HEK293T (cell line): ENCODE results near the gene SH2D1B.

ENCODE experiments used
- CTCF ChIA-PET: fragments of 350-600 bp; formaldehyde crosslinking; extraction: SDS; loops from one replicate; lab custom pipeline; 2021; ENCODE audit warnings: antibody characterized with exemption, inconsistent platforms; lab: Yijun Ruan, JAX
- POLR2A ChIA-PET: fragments of 350-600 bp; formaldehyde crosslinking; extraction: SDS; loops from one replicate; lab custom pipeline; 2020; ENCODE audit warnings: antibody characterized with exemption, inconsistent platforms; lab: Yijun Ruan, JAX
- DNase-seq: peaks from one replicate; pipeline ENCODE4 v3.0.0; 2012; ENCODE audit warnings: mixed read lengths; ENCODE audit errors: extremely low spot score
- ARNT ChIP-seq: fragments of 450-650 bp; IDR thresholded peaks from 2 replicates; pipeline ENCODE4 v1.6.1; 2017; ENCODE audit warnings: mild to moderate bottlenecking
- BHLHE40 ChIP-seq: fragments of 450-650 bp; IDR thresholded peaks from 2 replicates; pipeline ENCODE4 v1.6.1; 2016; ENCODE audit warnings: mild to moderate bottlenecking, moderate library complexity, borderline replicate concordance
- CTBP1 ChIP-seq: fragments of 450-650 bp; IDR thresholded peaks from 2 replicates; pipeline ENCODE4 v1.6.1; 2016; ENCODE audit warnings: borderline replicate concordance
- ELF4 ChIP-seq: fragments of 450-650 bp; IDR thresholded peaks from 2 replicates; pipeline ENCODE4 v1.6.1; 2017; ENCODE audit warnings: antibody characterized with exemption
- FOXA1 ChIP-seq: fragments of 450-650 bp; IDR thresholded peaks from 2 replicates; pipeline ENCODE4 v1.6.1; 2016; ENCODE audit warnings: mild to moderate bottlenecking
- FOXK2 ChIP-seq: fragments of 450-650 bp; IDR thresholded peaks from 2 replicates; pipeline ENCODE4 v1.6.1; 2016; ENCODE audit warnings: mild to moderate bottlenecking
- FOXM1 ChIP-seq: fragments of 450-650 bp; IDR thresholded peaks from 2 replicates; pipeline ENCODE4 v1.6.1; 2017; ENCODE audit warnings: mild to moderate bottlenecking, borderline replicate concordance
- HDGF ChIP-seq: fragments of 450-650 bp; IDR thresholded peaks from 2 replicates; pipeline ENCODE4 v1.6.1; 2017; ENCODE audit warnings: antibody characterized with exemption, borderline replicate concordance
- L3MBTL2 ChIP-seq: fragments of 450-650 bp; conservative IDR thresholded peaks from 2 replicates; pipeline ENCODE4 v1.6.1; 2016; ENCODE audit warnings: mild to moderate bottlenecking
- LEF1 ChIP-seq: fragments of 450-650 bp; IDR thresholded peaks from 2 replicates; pipeline ENCODE4 v1.6.1; 2017; ENCODE audit warnings: mild to moderate bottlenecking, borderline replicate concordance
- NFRKB ChIP-seq: fragments of 450-650 bp; IDR thresholded peaks from 2 replicates; pipeline ENCODE4 v1.6.1; 2016; ENCODE audit warnings: mild to moderate bottlenecking, moderate library complexity
- SP1 ChIP-seq: fragments of 450-650 bp; IDR thresholded peaks from 2 replicates; pipeline ENCODE4 v1.6.1; 2017
- SUZ12 ChIP-seq: fragments of 450-650 bp; IDR thresholded peaks from 2 replicates; pipeline ENCODE4 v1.6.1; 2016; ENCODE audit warnings: mild to moderate bottlenecking
- TARDBP ChIP-seq: fragments of 450-650 bp; IDR thresholded peaks from 2 replicates; pipeline ENCODE4 v1.6.1; 2016
- ZNF384 ChIP-seq: fragments of 450-650 bp; IDR thresholded peaks from 2 replicates; pipeline ENCODE4 v1.6.1; 2016
- TF ChIP-seq, protein P1 (sequence below): fragments of 450-650 bp; IDR thresholded peaks from 2 replicates; pipeline ENCODE4 v1.6.1; 2016

SH2D1B gene

DNA sequence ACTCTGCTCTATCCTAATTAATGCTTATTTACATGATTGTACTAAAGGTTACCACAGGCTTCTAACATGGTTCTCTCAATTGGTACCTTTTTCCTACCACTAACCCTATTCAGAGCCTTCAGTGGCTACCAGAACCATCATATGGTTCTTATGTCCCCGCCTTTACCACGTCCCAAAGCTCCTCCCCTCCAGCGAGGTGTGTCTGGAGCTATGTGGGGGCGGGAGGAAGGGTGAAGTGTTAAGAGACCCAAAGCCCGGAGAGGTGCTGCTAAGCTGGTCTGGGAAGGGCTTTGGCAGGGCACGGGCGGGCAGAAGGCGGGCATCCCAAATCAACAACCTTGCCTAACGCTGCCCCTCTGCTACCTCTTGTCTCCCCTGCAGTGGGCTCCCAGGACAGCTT, 45.3 kb downstream of the SH2D1B start:
- ChIA-PET POLR2A (no interaction called here), CTCF (interaction anchor here (1.0 to 2.3 kb wide), 2 partner anchors 9 to 25 kb away, joined by 4 to 8 read pairs; no protein-coding TSS in a partner anchor)
- TF ChIP-seq, protein P1, sequence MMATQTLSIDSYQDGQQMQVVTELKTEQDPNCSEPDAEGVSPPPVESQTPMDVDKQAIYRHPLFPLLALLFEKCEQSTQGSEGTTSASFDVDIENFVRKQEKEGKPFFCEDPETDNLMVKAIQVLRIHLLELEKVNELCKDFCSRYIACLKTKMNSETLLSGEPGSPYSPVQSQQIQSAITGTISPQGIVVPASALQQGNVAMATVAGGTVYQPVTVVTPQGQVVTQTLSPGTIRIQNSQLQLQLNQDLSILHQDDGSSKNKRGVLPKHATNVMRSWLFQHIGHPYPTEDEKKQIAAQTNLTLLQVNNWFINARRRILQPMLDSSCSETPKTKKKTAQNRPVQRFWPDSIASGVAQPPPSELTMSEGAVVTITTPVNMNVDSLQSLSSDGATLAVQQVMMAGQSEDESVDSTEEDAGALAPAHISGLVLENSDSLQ = no peak
- TF ChIP-seq NFRKB = no peak
- no peak for DNase-seq

- ChIA-PET POLR2A (no interaction called here), CTCF (interaction anchor here (1.0 to 2.3 kb wide), 2 partner anchors 9 to 26 kb away, joined by 4 to 8 read pairs; no protein-coding TSS in a partner anchor)
- no peak for DNase-seq
- TF ChIP-seq FOXK2 (no peak), TARDBP (no peak)
Measured at GRCh38 chr1:162366149-162366548, 45.8 kb downstream of the SH2D1B start.

DNA sequence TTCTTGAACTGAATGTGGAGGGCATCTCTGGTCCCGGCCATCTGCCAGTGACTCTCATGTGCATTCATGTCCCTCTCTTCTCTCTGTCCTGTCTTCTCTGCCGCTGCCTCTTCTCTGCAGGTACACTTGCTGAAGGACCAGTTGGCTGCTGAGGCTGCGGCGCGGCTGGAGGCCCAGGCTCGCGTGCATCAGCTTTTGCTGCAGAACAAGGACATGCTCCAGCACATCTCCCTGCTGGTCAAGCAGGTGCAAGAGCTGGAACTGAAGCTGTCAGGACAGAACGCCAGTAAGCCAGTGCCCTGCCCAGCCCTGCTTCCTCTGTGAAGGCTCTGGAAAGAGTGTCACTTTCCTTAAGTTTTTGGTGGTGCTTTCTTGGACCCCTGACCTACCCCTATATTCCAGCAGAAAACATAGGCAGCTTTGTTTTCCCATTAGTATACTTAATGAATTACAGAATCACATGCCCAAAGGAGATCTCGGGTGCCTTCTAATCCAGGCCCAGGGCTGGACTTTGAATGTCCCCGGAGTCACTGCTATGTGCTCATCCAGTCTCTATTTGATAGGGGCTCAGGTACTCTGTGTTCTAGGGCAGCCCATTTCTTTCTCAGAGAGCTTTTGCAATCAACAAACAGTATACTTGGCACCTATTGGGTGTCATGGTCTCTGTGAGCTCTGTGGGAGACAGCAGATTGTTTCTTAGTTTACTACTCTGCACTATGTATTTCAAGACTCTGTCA, 46.5 kb downstream of the SH2D1B start:
- ChIA-PET POLR2A (no interaction called here), CTCF (interaction anchor here (1.0 to 2.3 kb wide), 2 partner anchors 8 to 27 kb away, joined by 4 to 8 read pairs; no protein-coding TSS in a partner anchor)
- DNase-seq = no peak
- TF ChIP-seq TARDBP (no peak), FOXK2 (no peak), SP1 (no peak), ELF4 (no peak), L3MBTL2 (no peak), ARNT (no peak), SUZ12 (no peak), LEF1 (no peak), FOXM1 (no peak), BHLHE40 (no peak), NFRKB (no peak), CTBP1 (no peak)
- TF ChIP-seq, protein P1 = no peak

DNA sequence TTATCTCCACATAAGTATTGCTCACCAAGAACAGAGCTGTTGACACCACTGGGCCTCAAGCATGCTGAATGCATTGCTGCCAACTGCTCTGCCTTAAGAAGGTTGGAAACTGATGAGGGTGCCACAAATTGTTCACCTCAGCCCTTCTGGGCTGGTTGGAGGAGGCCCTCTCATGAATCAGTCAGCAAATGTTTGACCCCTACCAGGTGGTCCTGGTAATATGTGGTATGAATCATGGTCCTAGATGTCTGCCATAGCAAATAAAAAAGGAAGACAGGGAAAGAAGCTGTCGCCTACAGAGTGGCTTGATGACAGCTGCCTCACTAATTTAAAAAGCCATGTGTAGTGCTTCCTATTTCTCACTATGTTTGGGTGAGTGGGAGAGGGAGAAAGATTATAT, 47.4 kb downstream of the SH2D1B start:
- CTCF ChIA-PET = no interaction called here

DNA sequence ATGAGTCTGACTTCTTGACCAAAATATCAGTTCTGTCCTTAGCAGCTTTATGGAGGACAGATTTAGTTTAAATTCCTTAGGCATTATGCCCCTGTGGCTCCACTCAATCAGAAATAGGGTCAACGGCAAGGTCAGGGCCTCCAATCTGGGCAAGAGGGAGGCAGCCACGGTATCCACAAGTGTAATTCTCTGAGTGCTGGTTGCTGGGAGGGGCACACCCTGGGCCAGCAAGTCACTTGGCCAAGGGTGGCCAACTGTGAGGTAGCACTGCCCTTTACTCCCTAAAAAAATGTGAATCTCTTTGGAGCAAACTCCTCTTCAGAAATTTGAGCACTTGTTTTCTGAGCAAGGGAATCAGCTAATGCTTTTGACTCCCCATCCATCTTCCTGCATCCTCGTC, 48.1 kb downstream of the SH2D1B start:
- DNase-seq = no peak
- no peak for TF ChIP-seq CTBP1
- no peak for TF ChIP-seq FOXA1
- CTCF ChIA-PET = interaction anchor here (0.6 kb wide), 1 partner anchor 484 kb away, joined by 3 read pairs; no protein-coding TSS in a partner anchor
- POLR2A ChIA-PET = no interaction called here

More for the DNA sequence above, 47.4 kb downstream of the SH2D1B start:
- no peak for TF ChIP-seq ELF4
- no peak for TF ChIP-seq ZNF384
- TF ChIP-seq, protein P1 = no peak
- TF ChIP-seq FOXK2 = no peak
- no peak for TF ChIP-seq CTBP1
- TF ChIP-seq ARNT = no peak
- TF ChIP-seq FOXM1 = no peak
- TF ChIP-seq SUZ12 = no peak
- no peak for TF ChIP-seq TARDBP
- TF ChIP-seq SP1 = no peak
- TF ChIP-seq FOXA1 = no peak
- TF ChIP-seq HDGF = no peak
- no peak for TF ChIP-seq BHLHE40
- TF ChIP-seq NFRKB = no peak
- TF ChIP-seq LEF1 = no peak
- TF ChIP-seq L3MBTL2 = no peak
- no peak for DNase-seq
- POLR2A ChIA-PET = no interaction called here

- ChIA-PET POLR2A (no interaction called here), CTCF (no interaction called here)
- DNase-seq = no peak
- TF ChIP-seq LEF1 (no peak), ZNF384 (no peak), ELF4 (no peak), BHLHE40 (no peak), L3MBTL2 (no peak), FOXK2 (no peak), FOXA1 (no peak), SP1 (no peak), ARNT (no peak), FOXM1 (no peak), HDGF (no peak), SUZ12 (no peak), CTBP1 (no peak), NFRKB (no peak), TARDBP (no peak)
- TF ChIP-seq, protein P1 = no peak
Measured at GRCh38 chr1:162361349-162361748, 50.6 kb downstream of the SH2D1B start.
